Hematopoietic multipotent progenitor cell treated with erythropoietin and hydrocortisone succinate and interleukin-3 and kit ligand, for 17 days (in vitro differentiated cells): Measurements from ENCODE around the gene ZSWIM8.

Source experiments
- DNase-seq: peaks from one replicate; pipeline ENCODE4 v3.0.0-alpha.2; 2015; ENCODE audit warnings: low spot score

ZSWIM8 gene

GRCh38 chr10:73843261-73843660 is 57.9 kb downstream of the ZSWIM8 start:
- no peak for DNase-seq

GRCh38 chr10:73847031-73847430 is 61.6 kb downstream of the ZSWIM8 start:
- no peak for DNase-seq

GRCh38 chr10:73848821-73849489 is 63.5 kb downstream of the ZSWIM8 start:
- DNase-seq, result peak; percentile 88

GRCh38 chr10:73850211-73850610 is 64.8 kb downstream of the ZSWIM8 start:
- DNase-seq, result no peak

- DNase-seq, result no peak
Observed at GRCh38 chr10:73850863-73851461, 65.6 kb downstream of the ZSWIM8 start.
